ENCODE data around the gene FARS2.

FARS2 gene

GRCh38 chr6:5235830-5236229 lies 25.5 kb upstream of the FARS2 start:
- TF ChIP-seq CTCF (IDR thresholded peaks at IDR 0.05; ENCODE audit: low read depth, low read length) = no peak
- H3K4me3 ChIP-seq (ENCODE audit: low read depth, low read length) = no peak overlapping the region

- no peak for TF ChIP-seq CTCF (IDR thresholded peaks at IDR 0.05; ENCODE audit: low read depth, low read length)
- no peak overlapping the region for H3K4me3 ChIP-seq (ENCODE audit: low read depth, low read length)
These were observed 23.5 kb upstream of the FARS2 start for GRCh38 chr6:5237805-5238204.

- TF ChIP-seq CTCF (IDR thresholded peaks at IDR 0.05; ENCODE audit: low read depth, low read length) = no peak
- H3K4me3 ChIP-seq (ENCODE audit: low read depth, low read length) = no peak overlapping the region
These were observed 23.0 kb upstream of the FARS2 start for GRCh38 chr6:5238336-5238735.

GRCh38 chr6:5241252-5241651 lies 20.1 kb upstream of the FARS2 start:
- no peak overlapping the region for H3K4me3 ChIP-seq (ENCODE audit: low read depth, low read length)
- no peak for TF ChIP-seq CTCF (IDR thresholded peaks at IDR 0.05; ENCODE audit: low read depth, low read length)

GRCh38 chr6:5243069-5243468 lies 18.2 kb upstream of the FARS2 start:
- no peak for TF ChIP-seq CTCF (IDR thresholded peaks at IDR 0.05; ENCODE audit: low read depth, low read length)
- H3K4me3 ChIP-seq (ENCODE audit: low read depth, low read length) = no peak overlapping the region

- no peak overlapping the region for H3K4me3 ChIP-seq (ENCODE audit: low read depth, low read length)
- TF ChIP-seq CTCF (IDR thresholded peaks at IDR 0.05; ENCODE audit: low read depth, low read length) = no peak
These were observed 14.9 kb upstream of the FARS2 start for GRCh38 chr6:5246141-5247097.

GRCh38 chr6:5247201-5247600 lies 14.1 kb upstream of the FARS2 start:
- H3K4me3 ChIP-seq (ENCODE audit: low read depth, low read length) = no peak overlapping the region
- no peak for TF ChIP-seq CTCF (IDR thresholded peaks at IDR 0.05; ENCODE audit: low read depth, low read length)

All from WI38 (cell line).